Measurements from ENCODE around the gene STK33.

The STK33 gene

GRCh38 chr11:8352103-8352875 lies 241.7 kb downstream of the STK33 start:
- DNase-seq, result no peak

GRCh38 chr11:8351223-8351622 lies 242.8 kb downstream of the STK33 start:
- no peak for DNase-seq

- no peak for DNase-seq
Measured at GRCh38 chr11:8347978-8348377, 246.1 kb downstream of the STK33 start.

GRCh38 chr11:8346157-8346755 lies 247.8 kb downstream of the STK33 start:
- DNase-seq, result no peak

- no peak for DNase-seq
Measured at GRCh38 chr11:8345179-8345578, 248.8 kb downstream of the STK33 start.

GRCh38 chr11:8344346-8344745 lies 249.7 kb downstream of the STK33 start:
- no peak for DNase-seq

- DNase-seq, result peak; percentile 28
Measured at GRCh38 chr11:8342821-8343681, 251.0 kb downstream of the STK33 start.

- no peak for DNase-seq
Measured at GRCh38 chr11:8341996-8342395, 252.0 kb downstream of the STK33 start.

Data from activated CD4-positive, alpha-beta T cell treated with anti-CD3 and anti-CD28 coated beads for 48 hours (primary cell).